NB4 (cell line): ENCODE measurements around the gene SPOP.

Experiments used
- MYC ChIP-seq: IDR thresholded peaks from 2 replicates; pipeline ENCODE4 v1.6.1; 2011; ENCODE audit warnings: low read depth, low read length
- POLR2A ChIP-seq: IDR thresholded peaks from 2 replicates; pipeline ENCODE4 v1.6.1; 2011; ENCODE audit warnings: mild to moderate bottlenecking; ENCODE audit not compliant: insufficient read length; ENCODE audit errors: extremely low read depth
- TF ChIP-seq, protein P1 (sequence below): IDR thresholded peaks from one replicate; pipeline ENCODE4 v1.5.1; 2012; ENCODE audit warnings: low read depth, low read length
- TF ChIP-seq, protein P2 (sequence below): IDR thresholded peaks from 2 replicates; pipeline ENCODE4 v1.6.1; 2011; ENCODE audit warnings: low read depth, low read length

DNA sequence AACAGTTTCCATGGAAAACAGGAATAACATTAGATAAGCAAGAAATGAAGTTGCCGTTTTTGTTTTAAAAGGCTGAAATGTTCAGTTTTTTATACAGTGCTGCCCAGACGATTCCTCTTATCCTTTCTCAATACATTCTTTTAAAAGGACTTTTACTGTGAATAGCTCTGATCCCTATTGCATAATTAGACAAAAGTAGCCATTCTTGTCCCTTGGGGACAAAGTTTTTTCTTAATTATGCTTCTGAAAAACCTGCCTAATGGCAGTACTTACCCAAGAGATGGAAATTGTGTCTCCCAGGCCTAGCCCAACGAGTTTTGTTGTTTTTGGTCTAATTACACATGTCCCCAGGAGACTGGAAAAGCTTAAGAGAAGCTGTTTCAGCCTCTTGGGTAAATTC is 74.7 kb downstream of the SPOP start:
- TF ChIP-seq, protein P1, sequence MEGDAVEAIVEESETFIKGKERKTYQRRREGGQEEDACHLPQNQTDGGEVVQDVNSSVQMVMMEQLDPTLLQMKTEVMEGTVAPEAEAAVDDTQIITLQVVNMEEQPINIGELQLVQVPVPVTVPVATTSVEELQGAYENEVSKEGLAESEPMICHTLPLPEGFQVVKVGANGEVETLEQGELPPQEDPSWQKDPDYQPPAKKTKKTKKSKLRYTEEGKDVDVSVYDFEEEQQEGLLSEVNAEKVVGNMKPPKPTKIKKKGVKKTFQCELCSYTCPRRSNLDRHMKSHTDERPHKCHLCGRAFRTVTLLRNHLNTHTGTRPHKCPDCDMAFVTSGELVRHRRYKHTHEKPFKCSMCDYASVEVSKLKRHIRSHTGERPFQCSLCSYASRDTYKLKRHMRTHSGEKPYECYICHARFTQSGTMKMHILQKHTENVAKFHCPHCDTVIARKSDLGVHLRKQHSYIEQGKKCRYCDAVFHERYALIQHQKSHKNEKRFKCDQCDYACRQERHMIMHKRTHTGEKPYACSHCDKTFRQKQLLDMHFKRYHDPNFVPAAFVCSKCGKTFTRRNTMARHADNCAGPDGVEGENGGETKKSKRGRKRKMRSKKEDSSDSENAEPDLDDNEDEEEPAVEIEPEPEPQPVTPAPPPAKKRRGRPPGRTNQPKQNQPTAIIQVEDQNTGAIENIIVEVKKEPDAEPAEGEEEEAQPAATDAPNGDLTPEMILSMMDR: no peak
- no peak for TF ChIP-seq POLR2A
- TF ChIP-seq, protein P2, sequence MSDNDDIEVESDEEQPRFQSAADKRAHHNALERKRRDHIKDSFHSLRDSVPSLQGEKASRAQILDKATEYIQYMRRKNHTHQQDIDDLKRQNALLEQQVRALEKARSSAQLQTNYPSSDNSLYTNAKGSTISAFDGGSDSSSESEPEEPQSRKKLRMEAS: no peak
- no peak for TF ChIP-seq MYC
